ENCODE data around the gene NFE2L3.
"Not testable (repeated sequence)": the region's sequence is repeated elsewhere in the genome, so short reads cannot be mapped to it uniquely, and the experiment has no call there.

The NFE2L3 gene

DNA sequence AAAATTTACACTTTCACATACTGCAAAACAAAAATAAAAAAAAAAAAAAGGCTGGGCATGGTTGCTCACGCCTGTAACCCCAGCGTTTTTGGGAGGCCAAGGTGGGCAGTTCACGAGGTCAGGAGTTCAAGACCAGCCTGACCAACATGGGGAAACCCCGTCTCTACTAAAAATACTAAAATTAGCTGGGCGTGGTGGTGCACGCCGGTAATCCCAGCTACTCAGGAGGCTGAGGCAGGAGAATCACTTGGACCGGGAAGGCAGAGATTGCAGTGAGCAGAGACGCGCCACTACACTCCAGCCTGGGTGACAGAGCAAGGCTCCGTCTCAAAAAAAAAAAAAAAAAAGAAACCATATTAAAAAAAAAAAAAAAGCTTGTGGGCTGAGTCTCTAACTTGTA, 42.8 kb downstream of the NFE2L3 start:
- not testable (repeated sequence) for H3K4me3 ChIP-seq (ENCODE audit: low read length); H3K9ac ChIP-seq (ENCODE audit: low read length); H3K27me3 ChIP-seq (ENCODE audit: control insufficient read depth, insufficient read depth, low read length); H3K27ac ChIP-seq (ENCODE audit: low read depth, low read length)
- Histone ChIP-seq H3K36me3 (ENCODE audit: control insufficient read depth, insufficient read depth, low read length) (peaks cover 45% of the 10 kb centered on the region), H3K4me1 (ENCODE audit: control insufficient read depth, insufficient read depth, low read length) (peaks cover 26% of the 10 kb centered on the region)

DNA sequence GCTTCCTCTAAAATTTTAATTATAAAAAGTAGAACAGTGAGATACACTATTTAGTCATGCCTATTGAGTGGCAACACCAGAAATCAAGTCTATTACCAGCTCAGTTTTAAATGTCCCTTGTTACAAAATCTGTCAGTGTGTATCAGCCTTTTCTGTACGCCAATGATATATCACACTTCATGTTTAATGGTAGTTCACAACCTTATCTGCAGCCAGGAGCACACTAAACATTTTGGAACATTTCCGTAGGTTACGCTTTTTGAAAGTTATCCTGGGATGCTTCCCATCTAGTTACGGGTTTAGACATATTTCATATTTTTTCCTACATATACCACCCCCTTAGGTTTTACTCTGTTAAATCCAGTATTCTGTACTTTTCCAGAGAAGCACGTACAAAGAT, 43.2 kb downstream of the NFE2L3 start:
- Histone ChIP-seq H3K27me3 (ENCODE audit: control insufficient read depth, insufficient read depth, low read length) (no peaks in the 10 kb centered on the region), H3K4me3 (ENCODE audit: low read length) (no peak overlapping the region), H3K27ac (ENCODE audit: low read depth, low read length) (no peak overlapping the region), H3K9ac (ENCODE audit: low read length) (no peak overlapping the region), H3K36me3 (ENCODE audit: control insufficient read depth, insufficient read depth, low read length) (peaks cover 45% of the 10 kb centered on the region), H3K4me1 (ENCODE audit: control insufficient read depth, insufficient read depth, low read length) (peaks cover 26% of the 10 kb centered on the region)

DNA sequence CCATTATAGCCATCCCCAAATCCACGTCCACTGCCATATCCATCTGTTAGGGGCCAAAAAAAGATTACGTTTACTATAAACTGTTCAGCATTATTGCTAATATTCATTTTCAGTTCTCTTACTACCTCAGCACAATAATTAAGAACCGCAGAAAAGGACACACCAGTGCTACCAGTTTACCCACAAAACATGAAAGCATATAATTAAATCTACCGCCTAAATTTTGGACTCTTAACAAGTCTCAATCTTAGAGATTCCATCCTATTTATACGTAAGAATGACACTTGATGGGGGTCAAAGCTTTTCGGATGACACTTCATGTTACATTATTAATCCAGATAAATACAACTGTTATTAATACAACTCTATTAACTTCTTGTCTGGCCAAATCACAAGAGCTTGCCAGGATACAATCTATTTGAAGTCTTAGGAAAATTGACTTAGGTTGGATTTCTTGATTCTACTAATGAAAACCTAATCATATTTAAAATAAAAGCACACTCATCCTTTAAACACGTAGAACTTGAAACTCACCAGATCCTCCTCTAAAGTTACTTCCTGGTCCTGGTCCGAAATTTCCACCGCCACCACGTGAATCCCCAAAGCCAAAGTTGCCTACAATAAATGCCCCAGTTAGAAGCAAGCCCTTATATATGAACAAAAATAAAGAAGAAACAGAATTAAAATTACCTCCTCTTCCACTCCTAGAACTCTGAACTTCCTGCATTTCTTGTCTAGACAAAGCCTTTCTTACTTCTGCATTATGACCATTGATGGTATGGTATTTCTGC, 44.1 kb downstream of the NFE2L3 start:
- no peak overlapping the region for H3K27ac ChIP-seq (ENCODE audit: low read depth, low read length)
- H3K4me3 ChIP-seq (ENCODE audit: low read length), result no peak overlapping the region
- peaks cover 26% of the 10 kb centered on the region for H3K4me1 ChIP-seq (ENCODE audit: control insufficient read depth, insufficient read depth, low read length)
- peaks cover 41% of the 10 kb centered on the region for H3K36me3 ChIP-seq (ENCODE audit: control insufficient read depth, insufficient read depth, low read length)
- H3K27me3 ChIP-seq (ENCODE audit: control insufficient read depth, insufficient read depth, low read length), result no peaks in the 10 kb centered on the region
- no peak overlapping the region for H3K9ac ChIP-seq (ENCODE audit: low read length)

DNA sequence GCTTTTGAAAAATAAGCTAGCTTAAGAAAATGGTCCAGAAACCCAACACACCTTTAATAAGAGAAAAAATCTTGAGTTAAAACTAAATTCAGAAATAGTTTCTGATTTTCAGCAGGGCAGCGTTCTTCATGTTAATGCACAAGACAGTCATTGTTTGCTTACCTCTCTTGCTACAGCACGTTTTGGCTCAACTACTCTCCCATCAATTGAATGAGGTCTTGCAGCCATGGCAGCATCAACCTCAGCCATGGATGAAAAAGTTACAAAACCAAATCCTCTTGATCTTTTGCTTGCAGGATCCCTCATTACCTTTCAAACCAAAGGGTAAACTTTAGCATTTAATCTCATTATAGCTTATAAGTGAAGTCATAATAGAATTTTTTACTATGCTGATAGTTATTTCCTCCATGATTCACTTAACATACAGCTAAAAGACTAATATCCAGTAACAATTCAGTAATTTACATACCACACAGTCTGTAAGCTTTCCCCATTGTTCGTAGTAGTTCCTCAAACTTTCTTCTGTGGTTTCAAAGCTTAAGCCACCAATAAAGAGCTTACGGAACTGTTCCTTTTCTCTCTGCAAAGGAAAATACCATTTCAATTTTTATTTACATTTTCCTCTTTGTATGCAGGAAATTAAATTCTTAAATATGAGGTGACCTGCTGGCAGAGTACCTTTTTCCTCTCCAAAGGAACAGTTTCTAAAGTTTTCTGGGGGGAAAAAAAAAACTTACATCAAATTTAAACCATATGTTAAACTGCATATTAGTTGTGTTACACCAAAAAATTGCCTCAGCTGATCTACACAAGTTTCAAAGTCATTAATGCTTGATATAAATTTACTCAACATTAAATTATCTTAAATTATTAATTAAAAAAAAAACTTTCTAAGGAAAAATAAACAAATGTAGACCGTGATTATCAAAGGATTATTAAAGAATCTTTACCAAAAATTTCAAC, 45.4 kb downstream of the NFE2L3 start:
- peaks cover 33% of the 10 kb centered on the region for H3K36me3 ChIP-seq (ENCODE audit: control insufficient read depth, insufficient read depth, low read length)
- H3K27ac ChIP-seq (ENCODE audit: low read depth, low read length), result no peak overlapping the region

DNA sequence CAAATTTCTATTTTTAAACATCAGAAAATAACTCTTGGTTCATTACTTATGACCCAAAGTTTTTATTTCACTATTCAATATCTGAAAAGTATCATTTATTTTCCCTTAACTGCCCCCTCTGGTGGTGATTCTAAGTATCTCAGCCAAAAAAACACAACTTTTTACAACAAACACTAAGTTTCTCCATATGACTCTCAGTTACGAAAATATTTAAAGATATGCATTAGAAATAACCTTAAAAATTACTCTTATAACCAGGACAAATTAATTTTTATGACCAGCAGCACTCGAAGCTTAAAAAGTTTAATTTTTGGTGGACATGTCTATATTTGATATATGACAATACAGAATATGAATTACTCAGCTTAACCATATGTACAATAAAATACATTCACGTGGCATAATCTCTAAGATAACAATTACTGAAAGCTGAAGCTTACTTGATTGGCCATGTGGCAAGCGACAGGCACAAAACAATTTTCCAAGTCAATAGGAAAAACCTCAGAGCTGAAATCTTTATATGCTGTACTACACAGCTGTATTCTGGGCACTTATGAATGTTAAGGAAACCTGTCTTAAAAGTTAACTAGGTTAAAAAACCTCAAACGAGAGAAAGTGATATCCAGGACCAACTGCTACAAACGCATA, 46.3 kb downstream of the NFE2L3 start:
- Histone ChIP-seq H3K27ac (ENCODE audit: low read depth, low read length) (peak overlapping the region; percentile 97), H3K36me3 (ENCODE audit: control insufficient read depth, insufficient read depth, low read length) (peaks cover 25% of the 10 kb centered on the region), H3K4me3 (ENCODE audit: low read length) (peak overlapping the region; percentile 95), H3K9ac (ENCODE audit: low read length) (peak overlapping the region; percentile 66), H3K27me3 (ENCODE audit: control insufficient read depth, insufficient read depth, low read length) (no peaks in the 10 kb centered on the region), H3K4me1 (ENCODE audit: control insufficient read depth, insufficient read depth, low read length) (peaks cover 26% of the 10 kb centered on the region)

More for the DNA sequence above, 45.4 kb downstream of the NFE2L3 start:
- Histone ChIP-seq H3K9ac (ENCODE audit: low read length) (no peak overlapping the region), H3K27me3 (ENCODE audit: control insufficient read depth, insufficient read depth, low read length) (no peaks in the 10 kb centered on the region), H3K4me1 (ENCODE audit: control insufficient read depth, insufficient read depth, low read length) (peaks cover 26% of the 10 kb centered on the region), H3K4me3 (ENCODE audit: low read length) (peak overlapping the region; percentile 95)

DNA sequence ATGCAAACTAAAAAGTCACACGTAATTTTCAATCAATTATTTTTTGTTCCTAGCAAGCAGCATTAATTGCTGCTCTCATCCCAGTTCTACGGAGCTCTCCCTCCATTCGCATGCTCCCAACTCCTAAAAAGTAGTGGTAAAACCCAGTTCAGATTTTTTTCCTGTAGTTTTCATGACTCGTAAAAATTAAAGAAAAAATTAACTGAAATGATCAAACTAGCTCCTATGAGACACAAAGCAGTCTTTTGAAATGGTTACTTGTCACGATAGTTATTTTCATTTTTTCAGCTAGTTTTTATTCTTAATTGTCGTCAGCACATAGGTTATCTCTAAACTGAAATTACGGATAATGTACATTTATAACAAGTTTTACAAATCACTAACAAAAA, 46.8 kb downstream of the NFE2L3 start:
- peak overlapping the region; percentile 97 for H3K27ac ChIP-seq (ENCODE audit: low read depth, low read length)
- H3K36me3 ChIP-seq (ENCODE audit: control insufficient read depth, insufficient read depth, low read length), result peaks cover 20% of the 10 kb centered on the region
- H3K27me3 ChIP-seq (ENCODE audit: control insufficient read depth, insufficient read depth, low read length), result no peaks in the 10 kb centered on the region
- H3K4me3 ChIP-seq (ENCODE audit: low read length), result peak overlapping the region; percentile 95
- peaks cover 26% of the 10 kb centered on the region for H3K4me1 ChIP-seq (ENCODE audit: control insufficient read depth, insufficient read depth, low read length)
- peak overlapping the region; percentile 66 for H3K9ac ChIP-seq (ENCODE audit: low read length)

DNA sequence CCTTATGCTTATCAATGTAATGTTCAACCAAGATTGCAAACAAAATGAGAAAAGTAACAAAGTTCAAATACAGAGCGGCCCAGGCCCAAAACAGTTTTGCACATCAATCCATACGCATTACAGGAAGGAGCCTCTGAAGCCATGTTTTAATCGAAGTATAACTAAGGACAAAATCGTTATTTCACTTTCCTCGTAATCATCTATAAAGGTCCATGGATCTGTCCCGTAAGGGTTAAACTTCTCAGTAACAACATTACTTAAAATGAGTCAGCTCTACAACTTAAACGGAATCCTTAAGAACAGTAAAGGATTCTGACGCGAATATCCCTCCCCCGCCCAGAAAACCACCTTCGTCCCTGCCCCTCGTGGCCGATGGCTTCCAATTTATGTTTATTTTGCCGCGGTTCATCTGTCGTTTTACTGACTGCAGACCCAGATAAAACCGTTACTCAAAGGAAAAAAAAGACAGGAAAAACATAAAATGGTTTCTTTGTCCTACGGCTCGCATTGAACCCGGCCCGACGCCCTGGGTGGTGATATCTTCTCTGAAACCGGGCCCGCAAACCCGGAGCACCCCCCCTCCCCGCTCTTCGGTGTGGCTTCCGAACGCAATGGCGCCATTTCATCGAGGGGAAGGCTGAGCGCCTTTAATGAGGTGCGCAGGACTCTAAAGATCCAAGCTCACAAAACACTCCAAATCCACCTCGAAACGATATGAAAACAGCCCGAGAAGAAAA, 47.5 kb downstream of the NFE2L3 start:
- H3K36me3 ChIP-seq (ENCODE audit: control insufficient read depth, insufficient read depth, low read length), result peaks cover 18% of the 10 kb centered on the region
- H3K27me3 ChIP-seq (ENCODE audit: control insufficient read depth, insufficient read depth, low read length), result no peaks in the 10 kb centered on the region
- H3K4me3 ChIP-seq (ENCODE audit: low read length), result peak overlapping the region; percentile 95
- peak overlapping the region; percentile 97 for H3K27ac ChIP-seq (ENCODE audit: low read depth, low read length)
- peaks cover 22% of the 10 kb centered on the region for H3K4me1 ChIP-seq (ENCODE audit: control insufficient read depth, insufficient read depth, low read length)
- peak overlapping the region; percentile 66 for H3K9ac ChIP-seq (ENCODE audit: low read length)

DNA sequence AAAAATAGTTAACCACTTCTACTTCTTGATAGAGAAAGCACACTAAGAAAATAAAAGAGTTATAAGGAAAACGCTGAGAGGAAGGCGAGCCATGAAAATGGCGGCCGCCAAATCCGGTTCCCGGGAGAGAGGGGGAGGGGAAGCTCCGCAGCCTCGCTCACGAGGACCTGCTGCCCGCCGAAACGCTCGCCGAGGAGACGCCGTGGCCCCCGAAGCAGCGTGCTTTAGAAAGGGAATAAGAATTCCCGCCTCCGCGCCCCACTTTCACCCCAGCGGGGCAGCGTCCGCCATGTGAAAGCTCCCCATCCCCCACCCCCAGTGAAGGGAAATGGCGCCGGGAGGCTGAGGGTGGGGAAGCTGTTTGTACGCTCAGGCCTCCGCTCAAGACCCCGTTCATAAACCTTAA, 48.0 kb downstream of the NFE2L3 start:
- H3K9ac ChIP-seq (ENCODE audit: low read length), result peak overlapping the region; percentile 100
- H3K36me3 ChIP-seq (ENCODE audit: control insufficient read depth, insufficient read depth, low read length), result peaks cover 17% of the 10 kb centered on the region
- H3K27ac ChIP-seq (ENCODE audit: low read depth, low read length), result peak overlapping the region; percentile 97
- H3K4me3 ChIP-seq (ENCODE audit: low read length), result peak overlapping the region; percentile 95
- peaks cover 22% of the 10 kb centered on the region for H3K4me1 ChIP-seq (ENCODE audit: control insufficient read depth, insufficient read depth, low read length)
- no peaks in the 10 kb centered on the region for H3K27me3 ChIP-seq (ENCODE audit: control insufficient read depth, insufficient read depth, low read length)

DNA sequence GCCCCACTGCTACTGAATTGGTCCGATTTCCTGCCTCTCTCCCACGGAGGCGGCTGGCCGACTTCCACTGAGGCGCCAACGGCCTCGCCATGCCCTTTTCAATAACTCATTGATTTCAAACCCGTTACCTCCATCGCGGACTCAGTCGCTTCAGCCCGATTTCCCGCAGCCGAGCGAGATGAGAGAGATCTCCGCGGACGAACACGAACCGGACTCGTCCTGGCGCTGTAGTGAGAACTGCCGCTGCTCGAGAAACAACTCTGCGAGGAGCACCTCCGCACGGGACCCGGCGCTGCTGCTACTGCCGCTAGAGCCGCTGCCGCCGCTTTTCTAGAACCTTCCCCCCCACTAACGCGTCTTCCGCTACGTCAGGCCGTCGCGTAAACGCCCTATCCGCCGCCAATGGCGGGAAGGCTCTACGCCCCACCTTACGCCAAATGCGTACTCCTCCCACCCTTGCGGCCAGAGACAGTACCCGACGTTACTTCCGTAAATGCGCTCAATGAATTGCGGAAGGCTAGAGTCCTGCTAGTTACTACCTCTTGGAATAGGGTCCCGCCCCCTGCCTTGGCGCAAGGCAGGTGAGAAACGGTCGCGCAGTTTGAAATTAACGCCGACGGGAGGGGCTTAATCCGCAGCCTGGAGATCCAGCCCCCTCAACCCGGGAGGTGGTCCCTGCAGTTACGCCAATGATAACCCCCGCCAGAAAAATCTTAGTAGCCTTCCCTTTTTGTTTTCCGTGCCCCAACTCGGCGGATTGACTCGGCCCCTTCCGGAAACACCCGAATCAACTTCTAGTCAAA, 48.6 kb downstream of the NFE2L3 start, which contains the start of gene HNRNPA2B1:
Gene HNRNPA2B1 (minus strand): TSS at position 303 of the 803 bp plus-strand sequence. CDS start 169 bp downstream, at position 134.
- peak within 1 kb of the TSS; percentile 95 for H3K4me3 ChIP-seq (ENCODE audit: low read length)
- H3K9ac ChIP-seq (ENCODE audit: low read length), result peak within 1 kb of the TSS; percentile 100
- peak within 1 kb of the TSS; percentile 97 for H3K27ac ChIP-seq (ENCODE audit: low read depth, low read length)
- peaks cover 15% of the 10 kb centered on the region for H3K36me3 ChIP-seq (ENCODE audit: control insufficient read depth, insufficient read depth, low read length)
- no peaks in the 10 kb centered on the region for H3K27me3 ChIP-seq (ENCODE audit: control insufficient read depth, insufficient read depth, low read length)
- H3K4me1 ChIP-seq (ENCODE audit: control insufficient read depth, insufficient read depth, low read length), result peaks cover 19% of the 10 kb centered on the region

DNA sequence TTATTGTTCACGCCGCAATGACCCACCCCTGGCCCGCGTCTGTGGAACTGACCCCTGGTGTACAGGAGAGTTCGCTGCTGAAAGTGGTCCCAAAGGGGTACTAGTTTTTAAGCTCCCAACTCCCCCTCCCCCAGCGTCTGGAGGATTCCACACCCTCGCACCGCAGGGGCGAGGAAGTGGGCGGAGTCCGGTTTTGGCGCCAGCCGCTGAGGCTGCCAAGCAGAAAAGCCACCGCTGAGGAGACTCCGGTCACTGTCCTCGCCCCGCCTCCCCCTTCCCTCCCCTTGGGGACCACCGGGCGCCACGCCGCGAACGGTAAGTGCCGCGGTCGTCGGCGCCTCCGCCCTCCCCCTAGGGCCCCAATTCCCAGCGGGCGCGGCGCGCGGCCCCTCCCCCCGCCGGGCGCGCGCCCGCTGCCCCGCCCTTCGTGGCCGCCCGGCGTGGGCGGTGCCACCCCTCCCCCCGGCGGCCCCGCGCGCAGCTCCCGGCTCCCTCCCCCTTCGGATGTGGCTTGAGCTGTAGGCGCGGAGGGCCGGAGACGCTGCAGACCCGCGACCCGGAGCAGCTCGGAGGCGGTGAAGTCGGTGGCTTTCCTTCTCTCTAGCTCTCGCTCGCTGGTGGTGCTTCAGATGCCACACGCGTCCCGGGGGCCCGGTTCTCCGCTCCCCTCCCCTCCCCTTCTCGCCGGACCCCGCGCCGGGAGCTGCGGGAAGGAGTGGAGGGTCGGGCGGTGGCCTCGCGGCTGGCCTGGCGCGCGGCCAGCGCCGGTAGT, 49.4 kb downstream of the NFE2L3 start, which contains the start of gene CBX3:
Gene CBX3 (plus strand): TSS at position 499 of the 772 bp plus-strand sequence. CDS start 1,254 bp downstream, outside the sequence.
- Histone ChIP-seq H3K9ac (ENCODE audit: low read length) (peak within 1 kb of the TSS; percentile 100), H3K27ac (ENCODE audit: low read depth, low read length) (peak within 1 kb of the TSS; percentile 97), H3K27me3 (ENCODE audit: control insufficient read depth, insufficient read depth, low read length) (no peaks in the 10 kb centered on the region), H3K4me3 (ENCODE audit: low read length) (peak within 1 kb of the TSS; percentile 95), H3K36me3 (ENCODE audit: control insufficient read depth, insufficient read depth, low read length) (peaks cover 7% of the 10 kb centered on the region), H3K4me1 (ENCODE audit: control insufficient read depth, insufficient read depth, low read length) (peaks cover 12% of the 10 kb centered on the region)
